HFFc6 (cell line): Measurements from ENCODE around the gene MAGI3. TPM values are rescaled to one million over a fixed set of nuclear protein-coding genes. Genes with fewer than 3 reads are reported as not detected.
"Not testable (repeated sequence)": the region's sequence is repeated elsewhere in the genome, so short reads cannot be mapped to it uniquely, and the experiment has no call there.

Experiments used
- DNase-seq: peaks from one replicate; pipeline ENCODE4 v3.0.0-alpha.2; 2018
- H3K27ac Mint-ChIP-seq: 2 replicates; pipeline ENCODE4 v1.8.0; 2020; ENCODE audit warnings: mild to moderate bottlenecking, mixed read lengths
- H3K27me3 Mint-ChIP-seq: 2 replicates; pipeline ENCODE4 v1.8.0; 2021; ENCODE audit warnings: mild to moderate bottlenecking, moderate library complexity, mixed read lengths; ENCODE audit not compliant: insufficient read depth
- H3K36me3 Mint-ChIP-seq: 2 replicates; pipeline ENCODE4 v1.8.0; 2021; ENCODE audit warnings: low read depth, mixed read lengths
- H3K4me1 Mint-ChIP-seq: 2 replicates; pipeline ENCODE4 v1.8.0; 2020; ENCODE audit warnings: low read depth, mixed read lengths
- H3K4me3 Mint-ChIP-seq: 2 replicates; pipeline ENCODE4 v1.8.0; 2020; ENCODE audit warnings: mild to moderate bottlenecking, moderate library complexity, mixed read lengths
- H3K9me3 Mint-ChIP-seq: 2 replicates; pipeline ENCODE4 v1.8.0; 2020; ENCODE audit warnings: mild to moderate bottlenecking, mixed read lengths
- total RNA-seq, 6 experiments: library from RNA; stranded (reverse); fragmentation: NEBNext Ultra II Directional; extraction: Animal tissue kit (Norgen Biotek cat#: 25700); gene quantifications; 2 replicates in 1 of 6; 3 replicates in 5 of 6; pipeline ENCODE4 v1.2.3, GENCODE V29; 2021
- TF ChIP-seq, protein P1 (sequence below): fragments of 200-600 bp; sonication (generic); IDR thresholded peaks from 2 replicates; pipeline ENCODE4 v1.5.0; 2021; ENCODE audit warnings: antibody characterized with exemption, mild to moderate bottlenecking

Gene MAGI3
- total RNA-seq, 6 experiments from 2014 or later = 5.1 to 8.2 (median 7.6) TPM

DNA sequence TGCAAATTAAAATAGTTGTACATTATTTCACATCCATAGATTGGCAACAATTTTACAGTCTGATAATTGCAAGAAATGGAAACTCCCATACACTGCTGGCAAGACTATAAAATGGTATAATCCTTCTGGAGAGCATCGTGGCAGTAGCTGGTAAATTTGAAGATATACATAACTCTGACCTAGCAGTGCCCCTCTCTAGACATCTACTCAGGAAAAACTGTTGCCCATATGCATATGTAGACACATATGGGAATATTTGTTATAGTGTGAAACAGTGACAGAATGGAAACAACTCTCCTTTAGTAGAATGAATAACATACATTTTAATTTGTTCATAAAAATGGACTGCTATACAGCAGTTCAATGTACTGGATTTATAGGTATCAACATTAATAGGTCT is 191.8 kb downstream of the MAGI3 start:
- Mint-ChIP-seq H3K4me3 (no peak overlapping the region), H3K36me3 (peaks cover 5% of the 10 kb centered on the region; the same call in 1 of the 2 replicates), H3K27me3 (peaks cover under 1% of the 10 kb centered on the region; the same call in 1 of the 2 replicates), H3K9me3 (no peaks in the 10 kb centered on the region), H3K27ac (no peak overlapping the region), H3K4me1 (peaks cover 11% of the 10 kb centered on the region)
- TF ChIP-seq, protein P1, sequence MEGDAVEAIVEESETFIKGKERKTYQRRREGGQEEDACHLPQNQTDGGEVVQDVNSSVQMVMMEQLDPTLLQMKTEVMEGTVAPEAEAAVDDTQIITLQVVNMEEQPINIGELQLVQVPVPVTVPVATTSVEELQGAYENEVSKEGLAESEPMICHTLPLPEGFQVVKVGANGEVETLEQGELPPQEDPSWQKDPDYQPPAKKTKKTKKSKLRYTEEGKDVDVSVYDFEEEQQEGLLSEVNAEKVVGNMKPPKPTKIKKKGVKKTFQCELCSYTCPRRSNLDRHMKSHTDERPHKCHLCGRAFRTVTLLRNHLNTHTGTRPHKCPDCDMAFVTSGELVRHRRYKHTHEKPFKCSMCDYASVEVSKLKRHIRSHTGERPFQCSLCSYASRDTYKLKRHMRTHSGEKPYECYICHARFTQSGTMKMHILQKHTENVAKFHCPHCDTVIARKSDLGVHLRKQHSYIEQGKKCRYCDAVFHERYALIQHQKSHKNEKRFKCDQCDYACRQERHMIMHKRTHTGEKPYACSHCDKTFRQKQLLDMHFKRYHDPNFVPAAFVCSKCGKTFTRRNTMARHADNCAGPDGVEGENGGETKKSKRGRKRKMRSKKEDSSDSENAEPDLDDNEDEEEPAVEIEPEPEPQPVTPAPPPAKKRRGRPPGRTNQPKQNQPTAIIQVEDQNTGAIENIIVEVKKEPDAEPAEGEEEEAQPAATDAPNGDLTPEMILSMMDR = no peak
- DNase-seq = no peak

DNA sequence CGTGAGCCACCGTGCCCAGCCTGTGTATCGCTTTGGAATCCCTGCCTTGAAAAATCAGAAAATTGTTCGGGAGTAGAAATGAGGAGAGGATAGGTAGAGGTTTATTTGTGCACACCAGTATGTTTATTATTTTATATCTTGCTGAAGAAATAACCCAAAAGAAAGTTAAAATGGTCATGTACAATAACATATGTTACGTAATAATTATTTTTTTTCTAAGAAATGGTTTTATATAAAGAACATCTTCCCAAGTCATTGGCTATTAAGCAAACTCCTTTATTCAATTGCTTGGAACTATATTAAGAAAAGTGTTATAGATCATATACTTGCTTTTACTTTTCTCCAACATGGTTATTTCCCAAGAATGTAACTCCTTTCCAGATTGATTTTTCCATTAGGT is 197.2 kb downstream of the MAGI3 start:
- no peak for DNase-seq
- no peaks in the 10 kb centered on the region; the same call in 1 of the 2 replicates for H3K27me3 Mint-ChIP-seq
- H3K36me3 Mint-ChIP-seq = no peaks in the 10 kb centered on the region; the same call in 1 of the 2 replicates
- no peak overlapping the region for H3K4me3 Mint-ChIP-seq
- no peaks in the 10 kb centered on the region; the same call in 1 of the 2 replicates for H3K4me1 Mint-ChIP-seq
- no peak overlapping the region for H3K27ac Mint-ChIP-seq
- TF ChIP-seq, protein P1 = no peak
- no peaks in the 10 kb centered on the region for H3K9me3 Mint-ChIP-seq

DNA sequence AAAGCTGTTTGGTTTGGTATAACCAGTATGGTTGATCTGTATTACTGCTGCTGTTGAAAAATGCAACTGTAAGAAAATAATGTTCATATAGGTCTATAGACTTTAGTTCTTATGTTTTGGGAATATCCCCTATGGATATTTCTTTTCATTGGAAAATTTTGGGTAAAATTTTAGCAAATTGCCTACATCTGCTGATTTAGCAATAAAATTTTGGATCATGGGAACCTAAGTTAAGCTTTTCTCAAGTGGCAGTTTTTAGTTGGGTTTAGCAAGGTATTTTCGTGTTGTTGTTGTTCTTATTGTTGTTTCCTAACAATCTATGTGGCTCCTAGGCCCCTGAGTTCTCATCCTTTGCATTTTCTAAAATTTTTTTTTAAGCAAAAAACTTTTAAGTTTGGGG is 201.9 kb downstream of the MAGI3 start:
- Mint-ChIP-seq H3K27me3 (no peaks in the 10 kb centered on the region; the same call in 1 of the 2 replicates), H3K36me3 (peaks cover 19% of the 10 kb centered on the region), H3K27ac (no peak overlapping the region), H3K4me3 (no peak overlapping the region), H3K4me1 (no peaks in the 10 kb centered on the region), H3K9me3 (peaks cover 4% of the 10 kb centered on the region; the same call in 1 of the 2 replicates)
- TF ChIP-seq, protein P1 = no peak
- DNase-seq = no peak

DNA sequence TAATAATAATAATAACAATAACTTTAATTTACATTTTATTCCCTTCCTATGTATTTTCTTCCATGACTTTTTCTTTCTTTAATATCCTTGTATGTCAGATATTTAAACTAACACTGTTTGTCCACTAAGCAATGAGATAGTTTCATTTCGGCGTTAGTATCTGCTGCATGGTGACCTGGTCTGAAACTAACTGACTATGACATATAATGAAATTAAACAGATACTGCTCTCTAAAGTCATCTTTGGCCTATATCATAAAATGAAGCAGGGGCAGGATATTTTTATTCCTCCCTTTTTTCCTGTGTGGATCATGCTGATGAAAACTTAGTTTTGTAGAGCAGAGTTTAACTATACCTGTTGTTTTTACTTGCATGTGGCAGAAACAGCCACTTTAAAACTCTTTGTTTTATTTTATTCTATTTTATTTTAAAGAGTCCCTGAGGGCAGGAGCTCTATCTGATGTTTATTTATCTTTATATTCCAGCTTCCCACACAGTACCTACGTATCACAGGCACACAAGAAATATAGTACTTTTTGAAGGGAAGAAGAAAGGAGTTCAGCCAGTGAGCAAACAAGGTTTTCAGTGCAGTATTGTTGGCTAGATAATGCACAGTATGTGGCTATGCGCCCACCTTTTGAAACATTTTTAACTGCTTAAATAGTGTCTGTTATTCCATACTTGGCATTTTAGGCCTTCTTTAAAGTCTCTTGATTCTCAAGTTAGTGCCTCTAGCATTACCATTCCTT is 203.4 kb downstream of the MAGI3 start:
- Mint-ChIP-seq H3K9me3 (peaks cover 9% of the 10 kb centered on the region; the same call in 1 of the 2 replicates), H3K4me1 (no peaks in the 10 kb centered on the region), H3K4me3 (no peak overlapping the region), H3K27me3 (no peaks in the 10 kb centered on the region), H3K36me3 (peaks cover 33% of the 10 kb centered on the region), H3K27ac (no peak overlapping the region)
- DNase-seq = no peak
- TF ChIP-seq, protein P1 = no peak

DNA sequence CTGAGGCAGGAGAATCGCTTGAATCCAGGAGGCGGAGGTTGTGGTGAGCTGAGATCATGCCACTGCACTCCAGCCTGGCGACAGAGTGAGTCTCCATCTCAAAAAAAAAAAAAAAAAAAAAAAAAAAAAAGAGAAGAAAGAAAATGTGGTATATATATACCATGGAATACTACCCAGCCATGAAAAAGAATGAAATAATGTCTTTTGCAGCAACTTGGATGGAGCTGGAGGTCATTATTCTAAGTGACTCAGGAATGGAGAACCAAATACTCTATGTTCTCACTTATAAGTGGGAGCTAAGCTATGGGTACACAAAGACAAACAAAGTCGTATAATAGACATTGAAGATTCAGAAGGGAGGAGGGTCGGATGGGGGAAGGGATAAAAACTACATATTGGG is 214.2 kb downstream of the MAGI3 start:
- H3K9me3 Mint-ChIP-seq, DNase-seq, H3K4me3 Mint-ChIP-seq, H3K4me1 Mint-ChIP-seq, H3K27ac Mint-ChIP-seq, H3K27me3 Mint-ChIP-seq, H3K36me3 Mint-ChIP-seq: not testable (repeated sequence)

DNA sequence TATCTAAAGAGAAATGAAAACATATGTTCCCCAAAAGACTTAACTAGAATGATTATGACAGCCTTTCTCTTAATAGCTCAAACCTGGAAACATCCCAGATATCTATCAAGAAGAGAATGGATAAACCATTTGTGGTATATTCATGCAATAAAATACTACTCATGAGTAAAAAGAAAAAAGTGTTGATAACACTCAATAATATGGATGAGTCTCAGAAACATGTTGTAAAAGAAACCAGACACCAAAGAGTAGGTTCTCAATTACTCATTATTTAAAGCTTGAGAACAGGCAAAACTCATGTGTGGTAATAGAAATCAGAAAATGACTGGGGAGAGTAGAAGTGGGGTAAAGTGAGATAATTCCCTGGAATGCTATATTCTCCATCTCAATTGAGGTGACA is 214.8 kb downstream of the MAGI3 start:
- Mint-ChIP-seq H3K36me3 (no peaks in the 10 kb centered on the region; the same call in 1 of the 2 replicates), H3K9me3 (no peaks in the 10 kb centered on the region), H3K27me3 (no peaks in the 10 kb centered on the region), H3K27ac (no peak overlapping the region), H3K4me3 (no peak overlapping the region), H3K4me1 (no peaks in the 10 kb centered on the region)
- no peak for DNase-seq
- TF ChIP-seq, protein P1 = no peak
